Stimulated activated naive CD8-positive, alpha-beta T cell treated with anti-CD3 and anti-CD28 coated beads, Interleukin-15, amount 100 ng/mL, for 72 hours (primary cell): ENCODE measurements around the gene UTP20.
"Not testable (repeated sequence)": the region's sequence is repeated elsewhere in the genome, so short reads cannot be mapped to it uniquely, and the experiment has no call there.

ENCODE experiments used
- ATAC-seq: fragments of 150-1000 bp; cut with Tn5 transposase; 2 replicates; pipeline ENCODE4 v1.10.0; 2021; ENCODE audit warnings: mild to moderate bottlenecking, moderate library complexity
- DNase-seq, 2 donors: peaks; one replicate each; pipeline ENCODE4 v3.0.0; 2021 to 2022
- H3K27ac Mint-ChIP-seq, 2 donors: one replicate each; pipeline ENCODE4 v1.8.0; 2022; ENCODE audit warnings: mild to moderate bottlenecking in 2 of 2, mixed read lengths in 2 of 2, moderate library complexity in 2 of 2
- H3K27me3 Mint-ChIP-seq: one replicate; pipeline ENCODE4 v1.8.0; 2022; ENCODE audit warnings: mixed read lengths
- H3K4me1 Mint-ChIP-seq: one replicate; pipeline ENCODE4 v1.8.0; 2022; ENCODE audit warnings: mild to moderate bottlenecking, mixed read lengths
- H3K4me3 Mint-ChIP-seq, 2 donors: one replicate each; pipeline ENCODE4 v1.8.0; 2022; ENCODE audit warnings: mild to moderate bottlenecking in 2 of 2, mixed read lengths in 2 of 2, moderate library complexity in 1 of 2
- H3K9me3 Mint-ChIP-seq, 2 donors: one replicate each; pipeline ENCODE4 v1.8.0; 2022; ENCODE audit warnings: mixed read lengths in 2 of 2

UTP20 gene

DNA sequence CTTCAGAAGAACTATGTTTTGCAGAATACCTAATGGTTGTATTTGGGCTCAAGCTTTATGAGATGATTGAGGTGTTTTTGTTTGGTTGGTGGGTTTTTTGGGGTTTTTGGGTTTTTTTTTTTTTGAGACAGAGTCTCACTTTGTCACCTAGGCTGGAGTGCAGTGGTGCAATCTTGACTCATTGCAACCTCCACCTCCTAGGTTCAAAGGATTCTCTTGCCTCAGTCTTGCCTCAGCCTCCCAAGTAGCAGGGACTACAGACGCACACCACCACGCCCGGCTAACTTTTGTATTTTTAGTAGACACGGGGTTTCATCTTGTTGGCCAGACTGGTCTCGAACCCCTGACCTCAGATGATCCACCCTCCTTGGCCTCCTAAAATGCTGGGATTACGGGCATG lies 88.1 kb downstream of the UTP20 start:
- ATAC-seq, result no peak
- DNase-seq, result no peak
- H3K9me3 Mint-ChIP-seq, result no peaks in the 10 kb centered on the region
- no peak overlapping the region for H3K4me3 Mint-ChIP-seq
- peak overlapping the region; percentile 63 to 85 for H3K27ac Mint-ChIP-seq
- H3K4me1 Mint-ChIP-seq, result peaks cover 8% of the 10 kb centered on the region
- H3K27me3 Mint-ChIP-seq, result no peaks in the 10 kb centered on the region

DNA sequence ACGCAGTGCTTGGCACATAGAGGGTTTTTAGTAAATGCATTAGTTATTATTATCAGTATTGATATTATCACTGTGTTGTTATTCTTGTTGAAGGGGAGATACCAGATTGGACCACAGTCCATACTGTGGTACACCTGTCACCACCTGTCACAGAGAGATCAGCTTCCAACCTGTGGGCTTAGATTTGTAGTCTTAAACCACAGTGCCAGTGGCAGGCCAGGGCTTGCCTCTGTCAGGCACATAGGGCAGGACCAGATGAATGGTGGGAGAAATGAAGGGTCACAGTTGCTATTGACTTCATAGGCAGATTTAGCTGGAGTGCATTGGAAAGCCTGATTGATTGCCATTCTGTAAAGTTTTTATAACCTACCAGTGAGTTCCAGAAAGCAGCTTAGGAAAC lies 92.5 kb downstream of the UTP20 start:
- Mint-ChIP-seq H3K4me1 (no peaks in the 10 kb centered on the region), H3K4me3 (no peak overlapping the region), H3K27me3 (no peaks in the 10 kb centered on the region), H3K27ac (peak overlapping the region in 1 of 2 donors; percentile 55), H3K9me3 (no peaks in the 10 kb centered on the region)
- DNase-seq (no peak), ATAC-seq (no peak)

DNA sequence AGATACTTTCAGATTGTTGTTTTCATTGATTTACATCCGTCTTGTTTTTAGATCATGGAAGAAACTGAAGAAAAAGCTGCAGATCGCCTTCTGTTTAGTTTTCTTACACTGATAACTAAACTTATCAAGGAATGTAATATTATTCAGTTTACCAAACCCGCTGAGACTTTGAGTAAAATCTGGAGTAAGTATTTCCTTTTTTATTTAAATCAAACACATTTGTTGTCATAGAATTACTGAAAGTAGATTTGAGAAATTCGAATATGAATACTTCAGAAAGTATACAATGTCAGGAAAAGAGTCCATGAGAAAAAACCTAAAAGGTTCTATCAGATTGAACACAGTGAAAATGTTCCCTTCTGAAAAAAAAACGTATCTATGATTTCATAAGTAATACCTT lies 95.7 kb downstream of the UTP20 start:
- no peak for ATAC-seq
- Mint-ChIP-seq H3K27ac (peak overlapping the region in 1 of 2 donors; percentile 4), H3K4me1 (no peaks in the 10 kb centered on the region)

DNA sequence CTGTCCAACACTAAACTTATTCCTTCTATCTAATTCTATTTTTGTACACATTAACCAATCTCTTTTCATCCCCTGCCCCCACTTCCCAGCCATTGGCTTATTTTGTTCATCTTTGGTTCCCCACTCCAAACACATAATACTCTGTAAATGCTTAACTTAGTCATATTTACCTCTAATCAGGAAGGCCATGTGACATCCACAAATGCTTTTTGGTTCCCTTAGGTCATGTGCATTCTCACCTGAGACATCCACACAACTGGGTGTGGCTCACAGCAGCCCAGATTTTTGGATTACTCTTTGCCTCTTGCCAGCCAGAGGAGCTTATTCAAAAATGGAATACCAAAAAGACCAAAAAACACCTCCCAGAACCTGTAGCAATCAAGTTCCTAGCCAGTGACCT lies 99.2 kb downstream of the UTP20 start:
- Mint-ChIP-seq H3K27ac (no peak overlapping the region), H3K9me3 (no peaks in the 10 kb centered on the region), H3K4me1 (no peaks in the 10 kb centered on the region), H3K27me3 (no peaks in the 10 kb centered on the region), H3K4me3 (no peak overlapping the region)
- no peak for DNase-seq
- ATAC-seq, result no peak

More for the DNA sequence above, 95.7 kb downstream of the UTP20 start:
- DNase-seq, result no peak
- Mint-ChIP-seq H3K9me3 (no peaks in the 10 kb centered on the region), H3K27me3 (no peaks in the 10 kb centered on the region), H3K4me3 (no peak overlapping the region)

DNA sequence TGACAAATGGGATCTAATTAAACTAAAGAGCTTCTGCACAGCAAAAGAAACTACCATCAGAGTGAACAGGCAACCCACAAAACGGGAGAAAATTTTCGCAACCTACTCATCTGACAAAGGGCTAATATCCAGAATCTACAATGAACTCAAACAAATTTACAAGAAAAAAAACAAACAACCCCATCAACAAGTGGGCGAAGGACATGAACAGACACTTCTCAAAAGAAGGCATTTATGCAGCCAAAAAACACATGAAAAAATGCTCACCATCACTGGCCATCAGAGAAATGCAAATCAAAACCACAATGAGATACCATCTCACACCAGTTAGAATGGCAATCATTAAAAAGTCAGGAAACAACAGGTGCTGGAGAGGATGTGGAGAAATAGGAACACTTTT lies 111.3 kb downstream of the UTP20 start:
- DNase-seq, ATAC-seq, H3K4me1 Mint-ChIP-seq, H3K9me3 Mint-ChIP-seq, H3K27ac Mint-ChIP-seq, H3K4me3 Mint-ChIP-seq, H3K27me3 Mint-ChIP-seq: not testable (repeated sequence)

DNA sequence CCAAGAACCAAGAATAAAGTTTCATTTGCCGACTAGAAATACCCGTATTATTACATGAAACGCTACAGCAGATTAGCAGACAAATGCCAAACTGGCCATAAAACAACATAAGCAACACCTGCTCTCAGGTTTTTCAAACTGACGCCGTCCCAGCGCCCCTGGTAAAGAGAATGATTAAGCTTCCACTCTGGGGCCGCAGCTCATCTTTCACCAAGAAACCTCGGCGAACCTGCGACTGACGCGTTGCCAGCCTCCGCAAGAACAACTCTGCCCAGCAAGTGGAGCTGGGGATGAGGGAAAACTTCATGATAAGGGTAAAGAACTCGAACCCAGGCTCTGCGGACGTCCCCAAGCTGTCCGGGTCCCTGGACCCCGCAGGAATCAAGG lies 127.1 kb downstream of the UTP20 start:
- peaks cover 19% of the 10 kb centered on the region for H3K4me1 Mint-ChIP-seq

DNA sequence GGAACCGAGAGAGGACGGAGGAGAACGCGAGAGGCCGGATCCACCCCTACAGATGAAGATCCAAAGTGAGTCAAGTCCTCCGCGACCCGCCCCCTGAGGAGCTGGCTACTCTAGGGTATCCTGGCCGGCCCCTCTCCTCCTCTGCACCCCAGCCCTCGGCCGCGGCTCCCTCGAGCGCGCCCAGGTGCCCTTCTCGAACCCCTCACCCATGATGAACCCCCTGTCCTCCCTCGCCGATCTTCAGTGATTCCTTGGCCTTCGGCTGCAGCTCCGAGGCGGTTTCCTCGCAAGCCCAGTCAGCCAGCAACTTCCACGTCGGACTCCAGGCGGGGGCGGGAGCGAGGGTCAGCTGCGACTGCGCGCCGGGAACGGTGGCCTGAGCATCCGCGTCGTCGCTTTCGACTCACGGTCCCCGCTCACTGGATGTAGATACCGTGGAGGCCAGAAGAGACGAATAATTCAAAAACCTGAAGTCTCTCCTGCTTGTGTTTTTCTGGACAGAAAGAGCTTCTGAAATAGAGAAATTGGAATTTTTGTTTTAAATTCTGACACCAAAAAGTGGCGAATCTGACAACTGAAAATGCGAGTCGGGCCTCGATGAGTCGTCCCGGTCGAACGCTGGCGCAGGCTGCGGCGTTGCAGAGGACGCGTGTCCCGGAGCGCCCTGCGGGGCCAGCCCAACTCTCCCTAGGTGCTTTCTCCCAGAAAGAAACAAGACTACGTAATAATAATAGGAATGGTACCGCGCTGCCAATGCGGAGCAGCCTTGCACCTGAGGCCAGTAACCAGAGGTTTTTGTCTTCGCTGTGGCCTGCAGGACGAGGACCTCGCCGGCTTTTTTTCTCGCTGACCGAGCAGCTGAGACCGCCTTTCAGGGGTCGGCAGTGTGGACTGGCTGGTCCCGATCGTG lies 127.8 kb downstream of the UTP20 start, which contains the start of gene ARL1:
Gene ARL1 (minus strand): TSS at position 337 of the 910 bp plus-strand sequence. CDS start 127 bp downstream, at position 210.
- Mint-ChIP-seq H3K27ac (peak within 1 kb of the TSS; percentile 92 to 98), H3K4me1 (peaks cover 19% of the 10 kb centered on the region), H3K4me3 (peak within 1 kb of the TSS; percentile 88 to 95), H3K27me3 (peaks cover 8% of the 10 kb centered on the region), H3K9me3 (no peaks in the 10 kb centered on the region)
- DNase-seq, result peak; percentile 85
- ATAC-seq, result peak; percentile 87

More for the DNA sequence above, 127.1 kb downstream of the UTP20 start:
- Mint-ChIP-seq H3K9me3 (no peaks in the 10 kb centered on the region), H3K27me3 (peaks cover 1% of the 10 kb centered on the region), H3K27ac (peak overlapping the region; percentile 92 to 98), H3K4me3 (peak overlapping the region; percentile 88 to 95)
- DNase-seq (no peak), ATAC-seq (peak; percentile 54)

DNA sequence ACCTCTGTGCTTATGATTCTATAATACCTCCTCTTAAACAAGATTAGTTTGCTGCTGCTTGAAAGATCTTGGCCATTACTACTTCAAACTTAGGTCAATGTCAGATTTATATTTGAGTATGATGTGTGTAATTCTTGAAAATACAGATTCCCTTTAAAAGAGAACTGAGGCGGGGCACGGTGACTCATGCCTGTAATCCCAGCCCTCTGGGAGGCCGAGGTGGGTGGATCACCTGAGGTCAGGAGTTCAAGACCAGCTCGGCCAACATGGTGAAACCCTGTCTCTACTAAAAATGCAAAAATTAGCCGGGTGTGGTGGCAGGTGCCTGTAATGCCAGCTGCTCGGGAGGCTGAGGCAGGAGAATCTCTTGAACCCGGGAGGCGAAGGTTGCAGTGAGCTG lies 130.3 kb downstream of the UTP20 start:
- not testable (repeated sequence) for H3K27ac Mint-ChIP-seq, H3K4me3 Mint-ChIP-seq, ATAC-seq, H3K9me3 Mint-ChIP-seq, DNase-seq
- Mint-ChIP-seq H3K27me3 (peaks cover 12% of the 10 kb centered on the region), H3K4me1 (peaks cover 13% of the 10 kb centered on the region)

DNA sequence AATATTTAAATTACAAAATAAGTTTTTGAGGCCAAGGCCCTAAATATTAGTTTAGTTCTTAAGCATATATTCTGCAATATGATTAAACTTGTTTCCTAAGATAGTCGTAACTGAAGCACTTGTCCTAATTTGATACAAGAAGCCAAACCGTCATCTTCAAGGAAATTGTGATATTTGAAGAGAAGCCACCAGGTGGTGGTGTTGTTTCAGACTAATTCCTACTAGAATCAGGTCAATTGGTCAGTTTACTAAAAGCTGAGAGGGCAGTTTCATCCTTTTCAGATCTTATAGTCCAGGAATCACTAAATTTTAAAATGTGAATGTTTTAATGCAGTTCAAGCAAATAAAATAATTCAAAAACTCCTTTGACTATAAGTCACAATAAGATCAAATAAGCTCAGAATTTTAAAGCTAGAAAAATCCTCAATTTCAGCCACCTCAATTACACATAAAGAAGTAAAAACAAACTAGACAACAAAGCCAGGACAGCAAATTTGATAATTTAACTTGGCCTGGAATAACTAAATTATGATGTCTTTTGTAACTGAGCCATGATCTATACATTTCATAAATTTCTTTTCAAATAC lies 134.7 kb downstream of the UTP20 start:
- Mint-ChIP-seq H3K9me3 (no peaks in the 10 kb centered on the region), H3K4me1 (no peaks in the 10 kb centered on the region), H3K27me3 (peaks cover 12% of the 10 kb centered on the region), H3K4me3 (no peak overlapping the region), H3K27ac (no peak overlapping the region)
- no peak for DNase-seq
- ATAC-seq, result no peak

DNA sequence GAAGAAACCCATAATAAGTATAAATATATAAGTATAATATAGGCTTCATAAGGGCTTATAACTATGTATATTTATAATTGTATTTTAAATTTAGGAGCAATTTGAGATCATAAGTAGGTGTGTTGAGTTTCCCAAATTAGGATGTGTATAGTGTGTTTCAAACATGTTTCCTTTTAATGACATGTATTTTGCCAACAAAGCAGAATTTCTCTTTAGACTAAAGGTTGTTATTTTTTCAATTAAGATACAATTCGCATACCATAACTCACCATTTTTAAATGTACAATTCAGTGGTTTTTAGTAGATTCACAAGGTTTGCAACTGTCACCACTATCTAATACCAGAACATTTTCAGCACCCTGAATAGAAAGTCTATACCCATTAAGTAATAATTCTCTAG lies 135.3 kb downstream of the UTP20 start:
- H3K27ac Mint-ChIP-seq, result no peak overlapping the region
- no peak overlapping the region for H3K4me3 Mint-ChIP-seq
- ATAC-seq (no peak), DNase-seq (no peak)
- H3K9me3 Mint-ChIP-seq, result no peaks in the 10 kb centered on the region
- H3K4me1 Mint-ChIP-seq, result no peaks in the 10 kb centered on the region
- H3K27me3 Mint-ChIP-seq, result peaks cover 12% of the 10 kb centered on the region

DNA sequence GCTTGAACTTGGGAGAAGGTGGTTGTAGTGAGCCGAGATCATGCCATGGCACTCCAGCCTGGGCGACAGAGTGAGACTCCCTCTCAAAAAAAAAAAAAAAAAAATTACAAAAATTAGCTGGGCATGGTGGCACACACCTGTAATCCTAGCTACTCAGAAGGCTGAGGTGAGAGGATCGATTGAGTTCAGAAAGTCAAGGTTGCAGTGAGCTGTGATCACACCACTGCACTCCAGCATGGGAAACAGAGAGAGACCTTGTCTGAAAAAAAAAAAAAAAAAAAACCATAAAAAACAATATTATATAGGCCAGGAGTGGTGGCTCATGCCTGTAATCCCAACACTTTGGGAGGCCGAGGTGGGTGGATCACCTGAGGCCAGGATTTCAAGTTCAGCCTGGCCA lies 142.2 kb downstream of the UTP20 start:
- ATAC-seq, H3K9me3 Mint-ChIP-seq, DNase-seq, H3K4me3 Mint-ChIP-seq, H3K27me3 Mint-ChIP-seq, H3K27ac Mint-ChIP-seq, H3K4me1 Mint-ChIP-seq: not testable (repeated sequence)

DNA sequence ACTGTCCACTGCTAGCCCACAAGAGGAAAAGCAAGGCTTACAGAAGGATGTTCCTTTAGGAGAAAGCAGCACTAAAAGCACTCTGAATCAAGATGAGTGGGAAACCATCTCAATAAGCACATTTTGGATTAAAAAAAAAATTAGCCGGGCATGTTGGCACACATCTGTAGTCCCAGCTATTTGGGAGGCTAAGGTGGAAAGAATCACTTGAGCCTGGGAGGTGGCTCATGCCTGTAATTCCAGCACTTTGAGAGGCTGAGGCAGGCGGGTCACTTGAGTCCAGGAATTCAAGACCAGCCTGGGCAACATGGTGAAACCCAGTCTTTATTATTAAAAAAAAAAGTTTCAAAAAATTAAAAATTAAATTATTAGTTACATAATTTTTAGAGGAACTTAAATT lies 144.7 kb downstream of the UTP20 start:
- no peak for ATAC-seq
- H3K4me1 Mint-ChIP-seq, result no peaks in the 10 kb centered on the region
- H3K27me3 Mint-ChIP-seq, result no peaks in the 10 kb centered on the region
- H3K4me3 Mint-ChIP-seq, result no peak overlapping the region
- no peaks in the 10 kb centered on the region for H3K9me3 Mint-ChIP-seq
- DNase-seq, result no peak
- H3K27ac Mint-ChIP-seq, result no peak overlapping the region

DNA sequence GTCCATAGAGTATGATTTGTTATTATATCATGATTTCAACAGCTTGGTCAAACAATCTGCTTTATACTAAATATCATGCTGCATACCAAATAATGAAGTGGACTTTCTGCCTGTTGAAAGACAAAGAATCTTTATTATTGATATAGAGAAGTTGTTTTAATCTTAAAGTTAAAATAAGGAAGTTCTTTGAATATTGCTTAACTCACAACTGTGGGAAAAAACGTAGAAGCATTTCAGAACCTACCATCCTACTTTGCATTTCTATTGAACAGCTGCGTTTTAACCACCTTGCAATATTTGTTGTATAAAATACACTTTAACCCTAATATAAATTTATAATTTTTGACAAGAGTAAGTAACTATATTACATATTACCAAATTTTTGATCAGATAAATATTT lies 150.6 kb downstream of the UTP20 start:
- Mint-ChIP-seq H3K4me1 (no peaks in the 10 kb centered on the region), H3K27ac (no peak overlapping the region), H3K4me3 (no peak overlapping the region), H3K9me3 (no peaks in the 10 kb centered on the region), H3K27me3 (no peaks in the 10 kb centered on the region)
- no peak for DNase-seq
- no peak for ATAC-seq

DNA sequence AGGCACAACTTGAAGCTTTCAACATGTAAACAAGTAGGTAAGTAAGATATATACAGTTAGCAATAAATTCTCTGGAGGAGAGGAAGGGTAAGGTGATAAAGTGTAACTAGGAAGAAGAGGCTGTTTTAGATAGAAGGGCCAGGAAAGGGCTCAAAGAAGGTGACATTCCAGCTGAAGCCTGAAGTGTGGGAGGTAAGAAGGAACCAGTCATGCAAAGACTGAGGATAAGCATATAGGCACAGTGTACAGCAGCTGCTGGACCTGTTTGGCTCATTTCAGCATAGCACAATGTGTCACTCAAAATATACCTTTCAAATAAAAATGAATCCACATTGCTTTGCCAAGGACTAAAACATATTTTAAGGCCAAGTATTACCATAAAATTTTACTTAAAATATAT lies 156.2 kb downstream of the UTP20 start:
- no peak overlapping the region for H3K4me3 Mint-ChIP-seq

More for the DNA sequence above, 156.2 kb downstream of the UTP20 start:
- no peak for ATAC-seq
- Mint-ChIP-seq H3K9me3 (no peaks in the 10 kb centered on the region), H3K27me3 (peaks cover 7% of the 10 kb centered on the region), H3K4me1 (no peaks in the 10 kb centered on the region), H3K27ac (peak overlapping the region in 1 of 2 donors; percentile 14)
- DNase-seq, result no peak
